Large intestine (tissue), 3 donors: Measurements from ENCODE around the gene HSPB3. TPM values are rescaled to one million over a fixed set of nuclear protein-coding genes. Genes with fewer than 3 reads are reported as not detected.
A peak's percentile ranks its signal among the peaks of the same experiment; 100 is the strongest.

ENCODE experiments used
- DNase-seq, 2 donors: peaks; one replicate each; pipeline versions ENCODE4 v3.0.0 to v3.0.0-alpha.2; 2013
- H3K27ac ChIP-seq: one replicate; pipeline ENCODE4 v1.5.1; 2013; ENCODE audit warnings: low read length
- H3K27me3 ChIP-seq: 2 replicates; pipeline ENCODE4 v1.6.1; 2013; ENCODE audit warnings: low read length; ENCODE audit not compliant: control insufficient read depth, insufficient read depth
- H3K36me3 ChIP-seq: 2 replicates; pipeline ENCODE4 v1.6.1; 2013; ENCODE audit warnings: low read length; ENCODE audit not compliant: control insufficient read depth, insufficient read depth
- H3K4me1 ChIP-seq: one replicate; pipeline ENCODE4 v1.6.1; 2013; ENCODE audit warnings: low read length; ENCODE audit not compliant: control insufficient read depth, insufficient read depth
- H3K4me3 ChIP-seq: one replicate; pipeline ENCODE4 v1.5.1; 2013; ENCODE audit warnings: low read length
- H3K9me3 ChIP-seq: one replicate; pipeline ENCODE4 v1.6.1; 2013; ENCODE audit warnings: mild to moderate bottlenecking, low read depth, low read length, moderate library complexity; ENCODE audit not compliant: control insufficient read depth
- whole genome bisulfite sequencing: methylation state at CpG from one replicate; pipeline ENCODE4 v1.1.5; 2013; ENCODE audit warnings: low lambda C conversion rate; ENCODE audit not compliant: insufficient coverage; 5-methylcytosine and 5-hydroxymethylcytosine counted together
- polyA plus RNA-seq: library from polyadenylated mRNA; unstranded; fragments of 120-200 nt; gene quantifications from one replicate; pipeline ENCODE4 v1.2.1, GENCODE V29; 2013

HSPB3 gene
- polyA plus RNA-seq, 1 donor, result 0.61 TPM

DNA sequence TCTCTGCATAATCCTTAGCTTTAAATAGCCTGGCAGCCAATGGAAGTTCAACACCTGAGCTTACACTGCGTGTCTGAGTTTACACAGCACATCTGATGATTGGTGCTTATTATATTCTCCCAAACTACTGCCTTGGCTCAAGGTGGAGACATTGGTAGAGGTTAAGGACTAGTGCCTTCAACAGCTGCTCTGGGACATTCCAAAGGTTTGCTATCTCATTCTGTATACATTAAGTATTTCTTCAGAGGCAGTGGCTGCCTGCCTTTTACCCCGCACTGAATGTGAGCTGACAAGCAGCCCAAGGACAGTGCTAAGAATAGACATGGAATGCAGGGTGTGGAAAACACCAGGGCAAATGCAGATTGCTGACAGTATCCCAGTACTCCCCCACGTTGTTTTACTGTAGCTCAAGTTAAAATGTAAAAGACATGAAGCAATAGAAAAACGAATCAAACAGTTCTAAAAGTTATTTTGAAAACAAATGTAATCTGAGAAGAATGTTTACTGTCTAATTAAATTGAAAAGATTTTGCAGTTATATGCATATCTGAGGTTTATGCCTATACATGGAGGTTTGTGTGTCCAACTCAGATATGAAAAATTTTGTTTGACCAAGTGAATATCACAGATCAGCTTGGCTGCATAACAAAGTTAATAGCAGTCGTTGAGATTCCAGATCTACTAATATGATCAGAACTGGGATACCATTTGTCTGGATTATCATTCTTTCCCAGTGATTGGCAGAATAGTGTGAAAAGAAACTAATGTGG lies 1.8 kb downstream of the HSPB3 start:
- Histone ChIP-seq H3K4me3 (no peak overlapping the region), H3K27ac (peak overlapping the region; percentile 79), H3K36me3 (no peaks in the 10 kb centered on the region), H3K4me1 (peaks cover 15% of the 10 kb centered on the region), H3K9me3 (peaks cover 2% of the 10 kb centered on the region), H3K27me3 (no peaks in the 10 kb centered on the region)
- WGBS, result 5% methylated on average over 4 of the region's 5 CpGs
- peak; percentile 86 to 90 for DNase-seq

DNA sequence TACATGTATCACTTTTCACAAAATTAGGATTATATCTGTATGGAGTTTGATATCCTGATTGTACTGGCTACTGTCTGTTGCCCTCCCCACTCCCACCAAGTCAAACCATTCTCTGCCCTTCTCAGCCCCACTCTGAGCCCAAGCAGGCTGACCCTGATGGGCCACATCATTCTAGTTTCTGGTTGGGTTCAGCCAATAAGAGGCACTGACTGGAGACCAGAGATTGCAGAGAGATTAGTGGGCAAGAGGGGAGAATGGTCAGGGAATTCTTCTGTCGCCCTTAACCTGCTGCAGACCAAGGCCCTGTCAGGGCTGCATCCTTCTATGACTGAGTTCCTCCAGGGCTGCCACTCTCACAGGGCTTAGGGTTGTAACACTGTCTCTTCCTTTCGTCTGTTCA lies 2.7 kb downstream of the HSPB3 start:
- no peak overlapping the region for H3K27ac ChIP-seq
- peaks cover 4% of the 10 kb centered on the region for H3K9me3 ChIP-seq
- H3K4me3 ChIP-seq, result no peak overlapping the region
- 60% methylated on average over 1 of the region's 2 CpGs for WGBS
- no peak for DNase-seq
- H3K4me1 ChIP-seq, result peaks cover 15% of the 10 kb centered on the region
- no peaks in the 10 kb centered on the region for H3K36me3 ChIP-seq
- H3K27me3 ChIP-seq, result no peaks in the 10 kb centered on the region

DNA sequence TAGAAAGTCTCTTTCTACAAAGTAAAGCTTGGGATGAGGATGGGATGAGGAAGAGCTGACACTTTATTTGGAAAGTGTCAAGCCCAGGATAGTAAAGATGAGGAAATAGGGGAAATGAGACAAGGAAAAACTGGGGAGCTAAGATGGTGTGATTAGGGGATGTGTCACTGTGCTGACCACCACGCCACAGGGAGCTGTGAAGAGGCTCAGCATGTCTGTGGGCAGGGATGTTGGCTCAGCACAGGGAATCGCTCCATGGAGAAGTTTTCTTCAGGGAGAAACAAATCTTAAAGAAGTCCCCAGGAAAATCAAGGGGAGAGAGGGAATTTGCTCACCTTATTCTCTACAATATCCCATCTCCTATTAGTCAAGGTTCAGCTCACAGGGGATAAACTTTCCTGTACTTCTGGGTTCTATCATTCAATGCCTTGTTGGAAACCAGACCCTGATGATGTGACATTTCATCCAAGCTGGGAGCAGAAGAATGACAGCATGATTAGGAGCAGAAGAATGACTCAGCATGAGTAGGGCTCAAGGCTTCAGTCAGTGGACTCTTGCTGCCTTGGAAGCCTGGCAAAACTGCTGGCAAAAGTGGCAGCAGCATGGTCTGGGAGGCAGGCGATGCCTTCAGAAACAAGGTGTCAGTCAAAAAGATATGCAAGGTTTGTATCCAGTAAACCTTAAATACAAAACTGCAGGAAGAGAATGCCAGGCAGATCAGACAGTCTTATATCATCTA lies 4.9 kb downstream of the HSPB3 start:
- no CpG with 5 or more reads among the region's 3 CpGs for WGBS
- Histone ChIP-seq H3K4me1 (peaks cover 15% of the 10 kb centered on the region), H3K27ac (no peak overlapping the region), H3K4me3 (no peak overlapping the region), H3K27me3 (no peaks in the 10 kb centered on the region), H3K36me3 (no peaks in the 10 kb centered on the region), H3K9me3 (peaks cover 4% of the 10 kb centered on the region)
- DNase-seq, result no peak

DNA sequence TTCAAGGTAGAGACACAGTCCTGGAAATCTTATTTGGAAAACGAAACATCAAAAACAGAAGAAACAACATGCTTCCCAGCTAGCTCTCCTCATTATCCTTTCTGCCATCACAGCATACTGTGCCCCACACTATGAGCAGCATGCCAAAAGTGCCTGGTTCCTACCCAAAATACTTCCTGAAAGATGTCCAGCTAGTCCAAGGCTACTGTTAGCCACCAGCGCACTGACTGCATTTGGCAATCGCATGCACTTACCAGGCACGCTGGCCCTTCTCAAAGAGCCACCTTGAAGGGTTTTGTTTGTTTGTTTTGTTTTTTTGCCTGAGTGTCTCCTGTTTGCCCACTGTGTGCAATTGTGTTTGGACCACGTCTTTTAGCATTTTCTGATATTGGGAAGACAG lies 6.8 kb downstream of the HSPB3 start:
- no peaks in the 10 kb centered on the region for H3K27me3 ChIP-seq
- H3K4me3 ChIP-seq, result no peak overlapping the region
- DNase-seq, result no peak
- peaks cover 10% of the 10 kb centered on the region for H3K4me1 ChIP-seq
- no peaks in the 10 kb centered on the region for H3K36me3 ChIP-seq
- no peak overlapping the region for H3K27ac ChIP-seq
- peaks cover 4% of the 10 kb centered on the region for H3K9me3 ChIP-seq
- 80% methylated on average over 1 of the region's 5 CpGs for WGBS

DNA sequence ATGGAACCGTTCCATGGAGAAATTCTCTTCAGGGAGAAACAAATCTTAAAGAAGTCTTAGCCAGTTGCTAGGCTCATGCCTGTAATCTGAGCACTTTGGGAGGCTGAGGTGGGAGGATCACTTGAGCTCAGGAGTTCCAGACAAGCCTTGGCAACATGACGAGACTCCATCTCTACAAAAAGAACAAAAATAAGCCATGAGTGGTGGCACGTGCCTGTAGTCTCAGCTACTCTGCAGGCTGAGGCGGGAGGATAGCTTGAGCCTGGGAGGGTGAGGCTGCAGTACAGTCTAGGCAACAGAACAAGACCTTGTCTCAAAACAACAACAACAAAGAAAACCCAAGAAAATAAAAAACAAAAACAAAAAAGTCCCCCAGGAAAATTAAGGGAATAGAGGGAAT lies 8.2 kb downstream of the HSPB3 start:
- Histone ChIP-seq H3K27me3 (no peaks in the 10 kb centered on the region), H3K27ac (no peak overlapping the region), H3K4me1 (no peaks in the 10 kb centered on the region), H3K4me3 (no peak overlapping the region), H3K36me3 (no peaks in the 10 kb centered on the region), H3K9me3 (peaks cover 4% of the 10 kb centered on the region)
- no CpG with 5 or more reads among the region's 4 CpGs for WGBS
- no peak for DNase-seq

DNA sequence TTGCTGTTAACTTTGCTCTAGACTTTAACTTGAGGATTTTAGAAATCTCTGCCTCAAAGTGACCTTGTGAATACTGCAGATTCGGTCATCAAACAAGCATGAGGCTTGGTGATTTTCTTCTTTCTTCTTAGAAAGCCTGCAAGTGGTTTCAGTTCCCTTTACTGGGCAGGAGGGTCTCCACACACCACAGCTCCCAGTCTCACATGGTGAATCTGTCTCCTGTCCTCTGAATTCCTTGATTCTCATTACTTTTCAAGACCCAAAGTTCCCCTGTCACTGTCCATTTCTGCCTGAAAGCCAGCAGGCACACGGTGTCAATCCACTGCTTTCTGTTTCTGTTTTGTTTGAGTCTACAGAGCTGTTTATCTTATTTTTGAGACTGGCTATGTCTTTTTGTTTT lies 14.1 kb downstream of the HSPB3 start:
- no peaks in the 10 kb centered on the region for H3K36me3 ChIP-seq
- H3K4me3 ChIP-seq, result no peak overlapping the region
- 57% methylated on average over 1 of the region's 2 CpGs for WGBS
- no peak overlapping the region for H3K27ac ChIP-seq
- H3K4me1 ChIP-seq, result no peaks in the 10 kb centered on the region
- H3K9me3 ChIP-seq, result no peaks in the 10 kb centered on the region
- DNase-seq, result peak in 1 of 2 donors; percentile 48
- no peaks in the 10 kb centered on the region for H3K27me3 ChIP-seq

DNA sequence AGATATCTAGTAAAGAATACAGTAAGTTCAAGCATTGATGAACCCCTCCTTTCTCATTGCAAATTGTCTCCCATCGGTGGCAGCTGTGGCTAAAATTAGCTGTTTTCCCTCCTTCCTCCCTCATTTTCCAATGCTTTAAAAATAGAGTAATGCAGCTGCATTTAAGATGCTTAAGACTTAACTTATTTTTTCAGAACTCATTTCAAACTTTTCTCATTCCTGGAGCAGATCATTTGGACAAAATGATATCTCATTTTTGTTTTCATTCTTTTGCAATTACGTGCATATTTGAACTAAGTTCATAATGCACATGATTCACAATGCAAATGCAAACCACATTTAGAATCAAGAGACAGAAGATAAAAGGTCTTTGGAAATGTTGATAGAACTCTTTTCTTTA lies 14.6 kb downstream of the HSPB3 start:
- WGBS, result no CpG with 5 or more reads among the region's 2 CpGs
- no peak overlapping the region for H3K4me3 ChIP-seq

DNA sequence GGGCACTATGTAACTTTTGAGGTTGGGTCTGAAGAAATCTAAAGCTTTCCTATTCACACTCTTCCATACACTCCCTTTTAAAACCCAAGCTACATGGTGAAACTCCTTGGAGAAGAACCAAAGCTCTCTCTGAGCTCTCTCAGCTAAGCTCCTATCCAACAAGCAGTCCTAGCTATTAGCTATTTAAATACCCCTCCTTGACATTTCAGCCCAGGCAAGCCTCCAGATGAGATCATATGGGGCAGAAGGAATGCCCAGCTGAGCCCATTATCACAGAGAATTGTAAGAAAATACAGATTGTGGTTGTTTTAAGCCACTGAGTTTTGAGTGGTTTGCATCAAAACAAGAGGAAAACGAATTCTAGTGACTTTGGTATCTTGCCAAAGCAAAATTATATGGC lies 15.2 kb downstream of the HSPB3 start:
- no peak for DNase-seq
- no peaks in the 10 kb centered on the region for H3K27me3 ChIP-seq
- no peaks in the 10 kb centered on the region for H3K9me3 ChIP-seq
- no peak overlapping the region for H3K4me3 ChIP-seq
- WGBS, result no CpG with 5 or more reads among the region's 1 CpG
- H3K36me3 ChIP-seq, result no peaks in the 10 kb centered on the region
- no peaks in the 10 kb centered on the region for H3K4me1 ChIP-seq
- no peak overlapping the region for H3K27ac ChIP-seq

More for the DNA sequence above, 14.6 kb downstream of the HSPB3 start:
- no peak overlapping the region for H3K27ac ChIP-seq
- H3K36me3 ChIP-seq, result no peaks in the 10 kb centered on the region
- H3K4me1 ChIP-seq, result no peaks in the 10 kb centered on the region
- H3K27me3 ChIP-seq, result no peaks in the 10 kb centered on the region
- no peaks in the 10 kb centered on the region for H3K9me3 ChIP-seq
- DNase-seq, result no peak

DNA sequence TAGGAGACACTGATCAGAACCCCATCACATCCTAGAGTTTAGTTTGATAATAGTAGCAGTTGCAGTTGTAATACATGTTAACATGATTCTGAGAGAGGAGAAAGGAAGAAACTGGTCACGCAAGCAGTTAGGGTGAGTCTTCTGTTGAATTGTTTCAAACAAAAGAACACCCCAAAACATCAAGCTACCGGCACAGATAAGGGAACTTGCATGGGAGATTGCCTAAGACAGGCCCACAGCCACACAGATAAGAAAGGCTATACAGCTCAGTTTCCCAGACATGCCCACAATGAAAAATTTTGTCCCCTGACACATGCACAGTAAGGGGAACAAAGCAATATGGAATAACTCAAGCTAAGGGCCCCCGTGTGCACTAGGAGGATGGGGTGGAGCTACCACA lies 15.9 kb downstream of the HSPB3 start:
- no peaks in the 10 kb centered on the region for H3K4me1 ChIP-seq
- H3K9me3 ChIP-seq, result no peaks in the 10 kb centered on the region
- DNase-seq, result no peak
- H3K27me3 ChIP-seq, result no peaks in the 10 kb centered on the region
- WGBS, result no CpG with 5 or more reads among the region's 3 CpGs
- H3K27ac ChIP-seq, result no peak overlapping the region
- H3K4me3 ChIP-seq, result no peak overlapping the region
- no peaks in the 10 kb centered on the region for H3K36me3 ChIP-seq

DNA sequence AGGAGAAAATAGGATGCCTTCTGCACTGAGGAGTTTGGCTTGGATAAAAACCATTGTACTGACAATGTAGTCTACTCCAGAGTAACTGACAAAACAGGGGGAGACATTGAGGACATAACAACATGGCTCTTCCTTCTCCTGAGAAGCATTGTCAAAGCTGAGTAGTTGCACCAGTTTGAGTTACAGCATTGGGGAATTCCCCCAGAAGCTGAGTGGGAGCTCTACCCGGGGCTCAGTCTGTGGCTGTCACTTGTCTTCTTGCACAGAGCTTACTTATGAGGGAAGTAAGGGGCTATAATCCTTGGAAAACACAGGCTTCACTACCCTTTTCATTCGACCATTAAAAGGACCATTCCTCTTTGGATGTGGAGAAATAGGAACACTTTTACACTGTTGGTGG lies 21.2 kb downstream of the HSPB3 start:
- H3K4me1 ChIP-seq, result no peaks in the 10 kb centered on the region
- WGBS, result no CpG with 5 or more reads among the region's 2 CpGs
- DNase-seq, result no peak

More for the DNA sequence above, 21.2 kb downstream of the HSPB3 start:
- Histone ChIP-seq H3K27ac (no peak overlapping the region), H3K9me3 (no peaks in the 10 kb centered on the region), H3K27me3 (no peaks in the 10 kb centered on the region), H3K4me3 (no peak overlapping the region), H3K36me3 (no peaks in the 10 kb centered on the region)
